Stimulated activated CD4-positive, alpha-beta T cell treated with anti-CD3 and anti-CD28 coated beads, Interleukin-2, amount 100 ng/mL, for 24 hours (primary cell): ENCODE results near the gene TRAPPC1.
A peak's percentile ranks its signal among the peaks of the same experiment; 100 is the strongest.
"Not testable (repeated sequence)": the region's sequence is repeated elsewhere in the genome, so short reads cannot be mapped to it uniquely, and the experiment has no call there.

Experiments used
- DNase-seq, 2 donors: peaks; one replicate each; pipeline ENCODE4 v3.0.0-alpha.2; 2020

TRAPPC1 gene, protein sequence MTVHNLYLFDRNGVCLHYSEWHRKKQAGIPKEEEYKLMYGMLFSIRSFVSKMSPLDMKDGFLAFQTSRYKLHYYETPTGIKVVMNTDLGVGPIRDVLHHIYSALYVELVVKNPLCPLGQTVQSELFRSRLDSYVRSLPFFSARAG

DNA sequence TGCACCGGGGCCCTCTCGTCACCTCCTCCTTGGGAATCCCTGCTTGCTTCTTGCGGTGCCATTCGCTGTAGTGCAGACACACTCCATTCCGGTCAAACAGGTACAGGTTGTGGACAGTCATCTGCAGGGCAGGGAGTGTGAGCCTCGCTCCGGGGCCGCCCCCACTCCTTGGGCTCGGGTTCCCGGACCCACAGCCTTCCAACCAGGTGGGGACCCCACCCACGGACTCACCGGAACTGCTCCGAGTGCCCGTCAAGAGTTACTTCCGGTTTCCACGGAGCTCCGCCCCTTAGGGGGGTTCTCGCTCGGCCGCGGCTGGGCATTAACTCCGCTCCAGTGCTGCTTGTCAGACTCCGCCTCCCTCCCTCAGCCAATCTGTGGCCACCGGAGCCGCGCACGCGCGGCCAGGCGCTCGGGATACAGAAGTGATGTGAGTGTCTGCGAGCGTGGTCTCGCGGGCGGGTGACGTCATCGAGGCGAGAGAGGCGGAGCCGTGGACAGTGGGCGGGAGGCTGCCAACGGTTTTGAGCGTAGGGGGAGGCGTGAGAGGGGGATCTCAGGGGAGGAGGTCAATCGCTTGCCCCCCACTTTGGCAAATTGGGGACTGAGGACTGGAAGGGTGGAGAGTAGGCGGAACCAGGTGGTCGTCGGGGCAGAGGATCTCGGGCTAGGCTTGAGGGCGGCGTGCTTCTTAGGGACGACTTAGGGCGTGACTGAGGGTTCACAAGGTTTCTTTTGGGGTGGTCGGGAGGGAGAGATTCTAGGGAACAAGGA, at the start of gene TRAPPC1, which contains the start of gene CNTROB:
TSS of gene TRAPPC1 (minus strand) at position 238 of the 774 bp plus-strand sequence. CDS start at position 121, 117 bp downstream.
TSS of gene CNTROB (plus strand) at position 498 of the 774 bp plus-strand sequence. CDS start 874 bp downstream, outside the sequence.
- DNase-seq = peak; percentile 99

DNA sequence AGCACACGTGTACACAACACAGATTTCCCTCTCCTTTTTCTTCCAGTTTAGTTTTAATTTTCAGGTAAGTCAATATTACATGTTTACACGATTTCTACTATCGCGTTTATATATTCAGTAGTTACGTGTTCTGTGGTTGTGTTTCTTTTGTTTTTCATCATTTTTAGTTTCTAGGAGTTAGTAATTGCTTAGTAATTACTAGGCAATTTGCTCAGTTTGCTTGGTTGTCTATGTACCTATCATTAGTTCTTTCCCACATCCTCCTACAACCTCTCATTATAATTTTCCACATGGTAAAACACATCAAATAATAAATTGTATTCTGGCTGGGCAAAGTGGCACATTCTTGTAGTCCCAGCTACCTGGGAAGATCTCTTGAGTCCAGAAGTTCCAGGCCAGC, 46.1 kb upstream of the TRAPPC1 start:
- DNase-seq = no peak

DNA sequence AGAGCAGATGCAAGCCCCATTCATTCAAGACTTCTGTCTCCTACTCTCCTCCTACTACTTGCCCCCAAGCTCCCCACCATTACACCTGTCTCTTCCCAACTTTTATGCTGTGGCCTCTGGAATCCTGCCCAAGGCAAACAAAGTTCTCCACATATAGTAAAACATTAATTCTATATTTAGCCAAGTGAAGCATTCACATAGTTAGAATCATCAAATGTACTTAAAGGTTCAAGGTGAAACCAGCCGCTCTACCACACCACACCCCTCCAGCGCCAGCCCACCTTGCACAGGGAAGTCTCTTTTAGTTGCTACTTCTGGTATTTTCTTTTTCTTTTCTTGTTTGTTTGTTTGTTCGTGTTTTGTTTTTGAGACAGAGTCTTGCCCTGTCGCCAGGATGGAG, 45.3 kb upstream of the TRAPPC1 start:
- no peak for DNase-seq

- no peak for DNase-seq
These were observed 42.9 kb upstream of the TRAPPC1 start for GRCh38 chr17:7974638-7975131.

- no peak for DNase-seq
These were observed 40.5 kb upstream of the TRAPPC1 start for GRCh38 chr17:7972131-7972785.

DNA sequence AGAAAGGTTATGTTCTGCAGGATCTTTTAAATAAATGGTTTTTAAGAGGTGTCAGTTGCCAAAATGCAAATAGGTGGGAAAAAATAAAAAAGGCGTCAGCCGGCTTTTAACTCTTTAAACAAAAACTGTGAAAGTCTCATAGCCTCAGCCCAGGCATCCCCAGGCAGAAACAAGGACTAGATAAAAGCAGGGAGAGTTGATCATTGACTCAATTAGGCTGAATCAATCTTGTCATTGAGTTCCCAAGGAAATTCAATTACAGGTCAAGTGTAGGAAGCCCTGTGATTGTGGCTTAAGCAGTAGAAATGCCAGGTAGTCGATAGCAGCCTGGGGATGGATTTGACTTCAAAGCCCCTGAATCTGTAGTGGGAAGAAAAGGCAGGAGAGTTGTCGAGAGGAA, 39.9 kb upstream of the TRAPPC1 start:
- DNase-seq = no peak

GRCh38 chr17:7969433-7969832, 37.7 kb upstream of the TRAPPC1 start:
- no peak for DNase-seq

DNA sequence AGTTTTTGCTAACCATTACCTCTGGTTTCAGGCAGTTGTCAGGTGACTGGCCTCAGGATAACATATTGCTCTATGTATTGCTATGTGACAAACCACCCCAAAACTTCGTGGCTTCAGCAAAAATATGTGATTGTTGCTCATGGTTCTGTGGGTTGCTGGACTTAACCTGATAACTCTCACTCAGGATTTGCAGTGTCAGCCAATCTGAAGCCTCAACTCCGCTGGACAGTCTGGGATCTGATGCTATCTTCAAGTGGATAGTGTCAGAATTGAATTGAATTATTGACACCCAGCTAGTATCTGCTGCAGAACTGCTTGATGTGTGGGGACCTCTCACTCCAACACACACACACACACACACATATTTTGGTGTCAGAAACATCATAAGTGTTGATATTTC, 36.0 kb upstream of the TRAPPC1 start:
- DNase-seq = no peak

- no peak for DNase-seq
These were observed 29.7 kb upstream of the TRAPPC1 start for GRCh38 chr17:7961421-7961820.

DNA sequence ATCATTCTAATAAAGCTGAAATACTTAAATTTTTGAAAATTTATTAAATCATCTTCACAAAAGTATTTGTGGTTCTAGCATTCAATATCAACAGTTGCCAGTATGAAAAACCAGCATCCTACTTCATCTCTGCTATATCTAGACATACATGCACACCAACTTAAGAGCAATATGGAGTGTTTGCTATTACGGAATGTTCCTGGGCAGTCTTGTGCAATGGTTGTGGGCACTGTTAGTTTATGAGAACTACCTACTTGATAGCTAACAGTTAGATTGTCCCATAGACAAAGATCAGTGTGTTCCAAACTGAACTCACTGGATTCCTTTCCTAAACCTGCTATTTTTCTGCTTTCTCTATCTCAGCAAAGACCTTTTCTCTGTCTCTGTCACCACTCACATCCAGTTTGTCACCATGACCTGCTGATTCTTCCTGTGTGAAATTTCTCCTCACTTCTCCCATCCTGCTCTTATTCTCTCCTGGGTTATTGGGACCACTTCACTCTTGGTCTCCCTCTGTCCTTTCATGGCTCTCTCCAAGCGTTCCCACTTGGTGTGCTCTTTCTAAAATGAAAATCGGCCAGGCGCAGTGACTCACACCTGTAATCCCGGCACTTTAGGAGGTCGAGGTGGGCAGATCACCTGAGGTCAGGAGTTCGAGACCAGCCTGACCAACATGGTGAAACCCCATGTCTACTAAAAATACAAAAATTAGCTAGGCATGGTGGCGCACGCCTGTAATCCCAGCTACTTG, 27.9 kb upstream of the TRAPPC1 start:
- DNase-seq = no peak

DNA sequence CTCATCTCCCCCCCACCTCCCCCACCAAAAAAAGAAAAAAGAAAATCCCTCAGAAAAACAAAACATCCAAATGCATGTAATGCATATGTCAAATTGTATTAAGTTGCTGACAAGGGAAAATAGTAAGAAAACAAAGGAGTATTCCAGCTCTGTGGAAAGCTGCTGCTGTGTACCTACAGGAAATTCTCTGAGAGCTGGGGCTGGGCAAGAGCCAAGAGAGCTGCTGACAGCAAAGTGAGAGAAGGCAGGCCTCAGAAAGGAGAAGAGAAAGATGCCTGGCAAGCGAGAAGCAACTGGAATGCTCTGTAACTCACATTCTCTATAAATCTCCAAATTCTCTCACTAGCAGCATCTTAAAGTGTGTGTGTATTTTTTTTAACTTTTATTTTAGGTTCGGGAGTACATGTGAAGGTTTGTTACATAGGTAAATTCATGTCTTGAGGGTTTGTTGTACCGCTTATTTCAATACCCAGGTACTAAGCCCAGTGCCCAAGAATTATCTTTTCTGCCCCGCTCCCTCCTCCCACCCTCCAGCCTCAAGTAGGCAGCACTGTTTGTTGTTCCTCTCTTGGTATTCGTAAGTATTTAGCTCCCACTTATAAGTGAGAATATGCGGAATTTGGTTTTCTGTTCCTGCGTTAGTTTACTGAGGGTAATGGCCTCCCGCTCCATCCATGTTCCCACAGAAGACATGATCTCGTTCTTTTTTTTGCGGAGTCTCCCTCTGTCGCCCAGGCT, 24.7 kb upstream of the TRAPPC1 start:
- no peak for DNase-seq

DNA sequence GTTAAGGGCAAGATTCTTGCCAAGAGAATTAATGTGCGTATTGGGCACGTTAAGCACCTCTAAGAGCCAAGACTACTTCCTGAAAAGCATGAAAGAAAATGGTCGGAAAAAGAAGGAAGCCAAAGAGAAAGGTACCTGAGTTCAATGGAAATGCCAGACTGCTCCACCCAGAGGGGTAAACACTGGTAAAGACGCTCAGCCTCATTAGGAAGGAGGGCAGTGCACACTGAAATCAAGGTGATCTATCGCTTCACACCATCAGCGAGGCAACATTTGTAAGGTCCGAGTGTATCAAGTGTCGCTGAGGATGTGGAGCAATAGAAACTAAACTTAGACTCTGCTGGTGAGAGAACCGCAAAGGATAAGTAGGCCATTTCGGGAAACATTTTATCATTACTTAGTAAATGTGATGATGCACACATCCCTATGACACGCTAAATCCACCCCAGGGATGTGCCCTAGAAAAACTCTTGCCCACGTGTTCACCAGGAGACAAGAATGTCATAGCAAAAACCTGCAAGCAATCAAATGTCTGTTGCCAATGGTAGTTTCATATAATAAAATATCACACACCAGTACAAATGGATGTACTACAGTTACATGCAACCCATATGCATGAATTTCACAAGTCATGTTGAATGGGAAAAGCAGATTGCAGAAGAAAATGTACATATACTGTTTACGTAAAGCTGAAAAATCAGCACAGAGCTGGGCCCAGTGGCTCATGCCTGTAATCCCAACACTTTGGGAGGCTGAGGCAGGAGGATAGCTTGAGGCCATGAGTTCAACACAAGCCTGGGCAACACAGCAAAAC, 23.9 kb upstream of the TRAPPC1 start:
- no peak for DNase-seq

DNA sequence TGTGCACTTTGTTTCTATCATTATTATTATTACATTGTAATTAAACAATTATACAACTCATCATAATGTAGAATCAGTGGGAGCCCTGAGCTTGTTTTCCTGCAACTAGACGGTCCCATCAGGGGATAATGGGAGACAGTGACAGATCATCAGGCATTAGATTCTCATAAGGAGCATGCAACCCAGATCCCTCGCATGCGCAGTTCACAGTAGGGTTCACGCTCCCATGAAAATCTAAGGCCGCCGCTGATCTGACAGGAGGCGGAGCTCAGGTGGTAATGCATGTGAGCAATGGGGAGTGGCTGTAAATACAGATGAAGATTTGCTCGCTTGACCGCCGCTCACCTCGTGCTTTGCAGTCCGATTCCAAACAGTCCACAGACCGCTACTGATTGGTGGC, 21.5 kb upstream of the TRAPPC1 start:
- DNase-seq = not testable (repeated sequence)

- DNase-seq = peak; percentile 45 to 51
These were observed 19.5 kb upstream of the TRAPPC1 start for GRCh38 chr17:7951143-7951792.

DNA sequence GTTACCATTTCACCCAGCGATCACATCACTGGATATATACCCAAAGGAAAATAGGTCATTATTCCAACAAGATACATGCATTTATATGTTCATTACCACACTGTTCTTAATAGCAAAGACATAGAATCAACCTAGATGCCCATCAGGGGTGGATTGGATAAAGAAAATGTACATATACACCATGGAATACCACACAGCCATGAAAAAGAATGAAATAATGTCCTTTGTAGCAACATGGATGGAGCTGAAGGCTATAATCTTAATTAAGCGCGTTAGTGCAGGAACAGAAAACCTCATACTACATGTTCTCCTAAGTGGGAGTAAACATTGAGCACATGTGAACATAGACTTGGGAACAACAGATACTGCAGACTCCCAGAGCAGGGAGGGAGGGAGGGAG, 18.8 kb upstream of the TRAPPC1 start:
- DNase-seq = no peak

GRCh38 chr17:7947651-7948050, 15.9 kb upstream of the TRAPPC1 start:
- DNase-seq = no peak

GRCh38 chr17:7946441-7946840, 14.7 kb upstream of the TRAPPC1 start:
- DNase-seq = no peak

DNA sequence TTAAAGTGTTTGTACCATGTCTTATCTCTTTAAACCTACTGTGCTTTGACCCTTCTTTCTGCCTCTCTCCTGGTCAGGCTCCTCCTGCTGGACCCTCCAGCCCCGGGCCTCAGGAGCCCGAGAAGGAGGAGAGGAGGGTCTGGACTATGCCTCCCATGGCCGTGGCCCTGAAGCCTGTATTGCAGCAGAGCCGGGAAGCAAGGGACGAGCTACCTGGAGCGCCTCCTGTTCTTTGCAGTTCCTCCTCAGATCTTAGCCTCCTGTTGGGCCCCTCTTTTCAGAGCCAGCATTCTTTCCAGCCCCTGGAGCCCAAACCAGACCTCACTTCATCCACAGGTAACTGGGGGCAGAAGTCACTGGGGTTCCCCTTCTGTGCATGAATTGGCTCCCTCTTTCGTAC, 13.9 kb upstream of the TRAPPC1 start:
- DNase-seq = no peak

- DNase-seq = no peak
These were observed 12.6 kb upstream of the TRAPPC1 start for GRCh38 chr17:7944326-7944725.

GRCh38 chr17:7943291-7943690, 11.5 kb upstream of the TRAPPC1 start:
- no peak for DNase-seq

DNA sequence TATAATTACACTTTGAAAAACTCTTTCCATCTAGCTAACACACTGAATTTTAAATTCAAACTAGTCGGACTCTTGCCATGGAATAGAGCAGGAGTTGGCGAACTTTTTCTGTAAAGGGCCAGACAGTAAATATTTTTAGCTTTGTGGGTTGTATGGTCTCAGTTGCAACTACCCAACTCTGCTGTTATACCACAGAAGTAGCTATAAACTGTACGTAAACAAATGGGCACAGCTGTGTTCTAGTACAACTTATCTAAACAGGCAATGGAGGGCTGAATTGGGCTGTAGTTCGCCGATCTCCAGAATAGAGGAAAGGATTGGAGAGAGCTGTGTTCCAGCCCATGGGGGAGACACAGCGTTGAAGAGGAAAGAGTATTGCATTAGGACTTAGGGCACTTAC, 9.0 kb upstream of the TRAPPC1 start:
- no peak for DNase-seq
